Peyer's patch (tissue), 4 donors: Measurements from ENCODE around the gene CELSR1.

Experiments
- POLR2A ChIP-seq, 2 donors: fragments of 450-650 bp; IDR thresholded peaks; one replicate each; pipeline ENCODE4 v1.5.1; 2017; ENCODE audit warnings: antibody characterized with exemption in 2 of 2, mild to moderate bottlenecking in 2 of 2, moderate library complexity in 2 of 2
- TF ChIP-seq, protein P1 (sequence below), 6 experiments: fragments of 450-650 bp in 4 of 6; fragments of 200-600 bp in 2 of 6; sonication (generic) in 1 of 6; IDR thresholded peaks; one replicate each; pipeline ENCODE4 v1.5.1; 2017 to 2019; ENCODE audit warnings: antibody characterized with exemption in 6 of 6, mild to moderate bottlenecking in 3 of 6, moderate library complexity in 1 of 6

DNA sequence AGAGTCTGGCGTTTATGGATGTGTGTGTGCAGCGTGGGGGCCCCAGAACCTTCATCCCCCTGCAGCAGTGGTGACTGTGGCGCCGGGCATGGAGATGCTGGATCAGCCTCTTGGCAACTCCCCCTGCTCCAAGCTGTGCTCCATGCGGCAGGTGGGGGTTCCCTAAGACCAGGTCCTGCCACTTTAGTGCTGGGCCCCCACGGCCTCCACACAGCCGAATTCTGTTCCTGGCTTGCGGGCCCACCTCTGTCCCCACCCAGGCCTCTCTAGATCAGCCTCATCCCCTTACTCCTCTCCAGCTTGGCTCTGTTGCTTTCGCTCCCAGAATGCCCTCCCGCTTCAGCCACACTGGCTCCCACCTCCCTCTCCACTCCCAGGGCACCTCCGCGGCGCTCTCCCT lies 142.3 kb downstream of the CELSR1 start:
- no peak for TF ChIP-seq POLR2A (IDR thresholded peaks at IDR 0.05)
- TF ChIP-seq, protein P1, sequence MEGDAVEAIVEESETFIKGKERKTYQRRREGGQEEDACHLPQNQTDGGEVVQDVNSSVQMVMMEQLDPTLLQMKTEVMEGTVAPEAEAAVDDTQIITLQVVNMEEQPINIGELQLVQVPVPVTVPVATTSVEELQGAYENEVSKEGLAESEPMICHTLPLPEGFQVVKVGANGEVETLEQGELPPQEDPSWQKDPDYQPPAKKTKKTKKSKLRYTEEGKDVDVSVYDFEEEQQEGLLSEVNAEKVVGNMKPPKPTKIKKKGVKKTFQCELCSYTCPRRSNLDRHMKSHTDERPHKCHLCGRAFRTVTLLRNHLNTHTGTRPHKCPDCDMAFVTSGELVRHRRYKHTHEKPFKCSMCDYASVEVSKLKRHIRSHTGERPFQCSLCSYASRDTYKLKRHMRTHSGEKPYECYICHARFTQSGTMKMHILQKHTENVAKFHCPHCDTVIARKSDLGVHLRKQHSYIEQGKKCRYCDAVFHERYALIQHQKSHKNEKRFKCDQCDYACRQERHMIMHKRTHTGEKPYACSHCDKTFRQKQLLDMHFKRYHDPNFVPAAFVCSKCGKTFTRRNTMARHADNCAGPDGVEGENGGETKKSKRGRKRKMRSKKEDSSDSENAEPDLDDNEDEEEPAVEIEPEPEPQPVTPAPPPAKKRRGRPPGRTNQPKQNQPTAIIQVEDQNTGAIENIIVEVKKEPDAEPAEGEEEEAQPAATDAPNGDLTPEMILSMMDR (IDR thresholded peaks at IDR 0.05): no peak
